SIG-M5 (cell line): ENCODE data around the gene SLC25A19.
A peak's percentile ranks its signal among the peaks of the same experiment; 100 is the strongest.

Source experiments
- DNase-seq: peaks from one replicate; lab custom pipeline; 2025; lab: John Stamatoyannopoulos, UW

Gene SLC25A19

DNA sequence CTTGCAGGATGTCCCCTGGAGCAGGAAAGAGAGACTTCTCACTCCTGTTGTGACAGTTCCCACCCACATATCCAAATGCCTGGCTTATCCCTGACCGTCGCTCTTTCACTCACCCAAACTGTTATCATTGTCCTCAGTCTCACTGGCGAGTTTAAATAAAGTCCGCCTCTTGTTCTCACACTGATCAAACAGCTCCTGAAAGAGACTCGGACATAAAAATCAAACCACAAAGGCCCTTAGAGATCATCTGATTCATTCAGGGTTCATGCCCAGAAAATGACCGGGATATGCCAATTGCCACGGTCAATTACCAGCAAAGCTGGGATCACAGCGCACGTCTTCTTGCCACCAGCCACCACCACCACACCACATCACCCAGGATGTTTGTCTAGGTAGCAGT, 47.7 kb downstream of the SLC25A19 start:
- no peak for DNase-seq

DNA sequence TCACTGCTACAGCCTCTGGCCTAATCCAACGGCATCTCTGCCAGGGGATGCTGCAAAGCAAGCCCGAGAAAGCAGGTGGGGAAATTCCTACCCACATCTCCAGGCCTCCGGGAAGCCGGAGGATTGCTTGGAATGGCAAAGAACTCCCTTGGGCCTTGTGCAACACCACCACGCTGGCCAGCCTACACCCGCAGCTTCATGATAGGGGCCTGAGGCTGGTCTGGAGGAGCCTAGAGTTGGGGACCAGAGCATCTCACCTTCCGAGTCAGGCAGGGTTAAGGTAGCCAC, 48.1 kb downstream of the SLC25A19 start:
- DNase-seq, result no peak

DNA sequence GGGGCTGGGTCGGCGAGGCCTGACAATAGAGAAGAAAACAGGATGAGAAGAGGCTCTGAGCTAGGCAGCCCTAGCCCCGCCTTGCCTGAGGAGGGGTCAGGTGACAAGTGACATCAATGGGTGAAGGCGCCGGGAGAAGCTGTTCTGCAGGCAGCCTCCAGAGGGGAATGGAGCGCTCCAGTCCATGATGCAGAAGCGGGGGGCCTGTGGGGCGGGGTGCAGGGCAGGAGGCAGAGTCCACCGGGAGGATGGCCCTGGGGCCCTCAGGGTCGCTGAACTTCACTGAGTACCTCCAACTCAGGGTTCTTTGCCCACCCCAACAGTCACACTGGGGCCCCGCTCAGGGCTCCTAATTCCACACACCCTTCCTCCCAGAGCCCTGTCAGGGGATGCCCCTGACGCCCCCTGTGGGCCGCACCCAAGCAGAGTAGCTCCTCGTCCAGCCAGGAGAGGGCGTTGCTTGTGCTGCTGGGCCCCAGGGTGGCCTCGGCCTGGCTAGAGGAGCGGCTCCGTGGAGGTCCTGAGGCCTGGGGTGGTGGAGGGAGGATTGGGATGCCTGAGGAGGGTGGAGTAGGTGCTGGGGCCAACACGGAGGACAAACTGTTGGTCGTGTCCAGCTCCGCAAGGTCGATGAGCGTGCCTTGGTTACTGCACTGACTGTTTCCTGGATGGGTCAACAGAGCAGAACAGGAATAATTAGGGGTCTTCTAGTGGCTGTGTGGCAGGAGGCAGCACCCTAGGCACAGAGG, 48.7 kb downstream of the SLC25A19 start:
- peak; percentile 33 for DNase-seq

DNA sequence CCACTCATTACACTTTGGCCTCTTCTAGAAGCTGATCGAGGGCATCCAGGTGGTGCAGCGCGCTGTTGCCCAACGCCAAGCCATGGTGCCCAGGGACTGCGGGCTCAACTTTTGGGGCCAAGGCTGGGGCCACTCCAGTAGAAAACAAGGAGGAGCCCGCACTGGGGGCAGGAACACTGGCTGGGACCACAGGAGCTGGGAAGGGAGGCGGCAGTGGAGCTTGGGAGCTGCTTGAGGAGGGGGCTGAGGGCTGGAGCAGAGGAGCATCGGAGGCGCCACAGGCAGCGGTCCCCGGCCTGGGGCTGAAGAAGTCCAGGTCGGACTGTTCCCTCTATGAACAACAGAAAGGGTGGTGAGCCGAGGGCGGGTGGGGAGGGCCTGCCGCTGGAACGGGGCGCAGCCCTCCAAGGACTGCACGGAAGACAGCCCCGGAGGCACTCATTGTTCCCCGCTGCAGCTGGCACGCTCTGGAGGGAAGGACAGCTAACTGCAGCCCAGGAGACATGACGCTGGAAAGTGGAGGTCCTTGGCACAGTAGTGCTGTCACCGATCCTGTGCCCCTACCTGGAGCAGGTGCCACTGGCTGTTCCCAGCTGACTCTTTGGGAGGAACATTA, 49.3 kb downstream of the SLC25A19 start:
- DNase-seq, result no peak

DNA sequence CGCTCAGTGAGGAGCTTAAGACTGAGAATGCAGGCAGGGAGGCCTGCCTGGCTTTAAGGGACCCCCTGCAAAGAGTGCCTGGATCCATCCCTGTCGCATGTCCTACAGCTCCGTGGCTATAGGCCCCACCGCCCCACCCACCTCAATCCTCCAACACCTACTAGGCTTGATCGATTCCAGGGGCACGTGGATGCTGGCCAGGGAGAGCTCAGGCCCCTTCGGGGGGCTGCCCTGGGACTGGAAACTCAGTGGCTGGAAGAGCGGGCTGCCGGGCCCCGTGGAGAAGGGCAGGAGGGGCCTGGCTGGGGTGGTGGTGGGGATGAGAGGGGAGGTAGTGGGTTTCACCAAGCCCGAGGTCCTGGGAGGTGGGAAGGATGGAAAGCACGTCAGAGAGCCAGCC, 50.0 kb downstream of the SLC25A19 start:
- DNase-seq, result no peak

DNA sequence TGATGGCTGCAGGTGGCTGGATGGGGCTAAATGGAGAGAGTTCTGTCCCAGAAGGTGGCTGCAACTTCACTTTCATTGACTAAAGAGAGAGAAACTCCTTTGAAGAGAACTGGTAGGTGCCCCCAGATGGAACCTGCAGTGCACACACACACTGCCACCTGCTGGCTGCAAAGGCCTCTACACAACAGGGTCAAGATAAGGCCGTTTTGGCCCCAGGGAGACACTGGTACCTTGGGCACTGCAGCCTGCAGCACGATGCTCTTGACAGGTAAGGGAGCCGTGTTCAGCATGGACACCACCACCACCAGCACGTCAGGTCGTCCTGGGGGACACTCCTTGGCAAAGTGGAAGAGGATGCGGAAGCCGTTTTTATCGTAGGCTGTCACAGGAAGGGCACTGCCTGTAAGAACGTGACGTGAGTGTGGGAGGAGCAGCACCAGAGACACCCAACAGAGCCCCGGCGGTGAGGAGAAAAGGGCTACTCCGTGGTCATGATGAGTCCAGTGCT, 50.5 kb downstream of the SLC25A19 start:
- DNase-seq, result no peak

DNA sequence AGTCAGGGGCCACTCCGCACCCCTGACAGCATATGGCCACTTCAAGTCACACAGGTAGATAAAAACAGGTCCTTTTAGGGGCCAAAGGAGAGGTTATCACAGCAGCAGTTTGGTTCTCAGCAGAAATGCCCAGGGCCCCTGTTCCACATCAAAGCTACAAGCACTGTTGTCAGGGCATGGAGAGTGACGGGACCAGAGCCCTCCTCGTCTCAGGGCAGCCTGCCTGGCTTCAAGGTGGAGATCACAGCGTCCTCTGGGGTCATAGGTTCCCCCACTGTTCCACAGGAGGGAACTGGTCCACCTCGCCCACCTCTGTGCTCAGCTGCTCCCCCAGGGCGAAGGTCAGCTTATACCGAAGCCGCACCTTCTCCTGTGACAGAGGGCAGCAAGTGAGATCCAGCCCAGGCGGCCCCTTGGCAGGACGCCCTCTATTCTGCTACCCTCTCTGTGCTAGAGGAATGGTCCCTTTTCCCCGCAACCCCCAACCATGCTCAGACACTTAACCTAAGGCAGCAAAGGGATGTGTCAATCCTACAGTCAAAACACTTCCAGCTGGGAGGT, 51.1 kb downstream of the SLC25A19 start:
- DNase-seq, result no peak

DNA sequence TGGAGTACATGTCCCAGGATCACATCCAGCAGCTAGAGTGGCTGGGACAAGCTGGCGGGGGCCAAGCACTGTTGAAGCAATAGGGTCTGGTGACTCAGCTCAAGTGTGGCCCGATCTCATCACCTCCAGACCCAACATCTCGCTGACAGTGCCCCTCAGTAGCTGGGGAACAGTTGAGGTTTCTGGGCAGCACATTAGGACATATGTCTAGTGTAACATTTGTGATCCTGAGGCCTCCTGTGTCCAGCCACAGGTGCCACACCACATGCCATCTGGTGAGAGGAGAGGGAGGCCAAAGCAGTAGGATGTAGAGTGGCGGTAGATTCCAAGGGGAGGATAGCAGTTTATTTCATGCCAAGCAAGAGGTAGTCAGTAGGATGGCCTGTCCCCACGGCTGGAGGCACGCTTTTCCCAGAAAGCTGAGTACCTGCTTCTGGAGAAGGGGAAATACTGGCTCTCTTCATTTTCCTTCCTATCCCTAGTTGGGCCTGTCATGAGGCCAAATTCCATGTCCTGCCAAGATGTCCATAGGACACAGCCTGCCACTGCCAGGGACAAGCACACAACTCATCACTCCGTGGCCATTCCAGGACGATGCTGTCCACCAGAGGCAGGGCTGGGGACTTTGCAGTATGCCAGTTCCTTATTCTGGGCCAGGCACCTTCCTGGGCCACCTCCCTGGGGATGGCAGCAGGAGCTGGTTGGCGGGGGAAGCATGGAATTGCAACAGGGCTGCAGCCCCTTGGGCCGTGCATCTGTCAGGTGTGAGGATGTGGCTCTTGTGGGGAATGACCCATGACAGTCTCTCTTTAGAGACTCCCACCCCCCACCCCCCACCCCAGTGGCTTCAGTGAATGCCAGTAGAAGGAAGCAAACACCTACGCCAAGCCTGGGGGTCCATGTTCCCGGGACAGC, 51.9 kb downstream of the SLC25A19 start:
- no peak for DNase-seq

DNA sequence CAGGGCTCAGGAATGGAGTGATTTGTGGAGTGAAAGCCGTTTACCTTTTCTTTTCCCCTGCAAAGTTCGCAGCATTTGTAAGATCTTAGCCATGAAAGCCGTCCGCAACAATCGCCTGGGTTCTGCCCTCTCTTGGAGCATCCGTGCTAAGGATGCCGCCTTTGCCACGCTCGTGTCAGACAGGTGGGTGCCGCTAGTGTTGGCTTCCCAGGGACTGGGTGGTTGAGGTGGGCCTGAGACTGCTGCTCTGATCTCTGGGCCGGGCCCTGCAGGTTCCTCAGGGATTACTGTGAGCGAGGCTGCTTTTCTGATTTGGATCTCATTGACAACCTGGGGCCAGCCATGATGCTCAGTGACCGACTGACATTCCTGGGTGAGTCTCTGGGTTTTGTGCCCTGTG, 56.4 kb downstream of the SLC25A19 start:
- no peak for DNase-seq

DNA sequence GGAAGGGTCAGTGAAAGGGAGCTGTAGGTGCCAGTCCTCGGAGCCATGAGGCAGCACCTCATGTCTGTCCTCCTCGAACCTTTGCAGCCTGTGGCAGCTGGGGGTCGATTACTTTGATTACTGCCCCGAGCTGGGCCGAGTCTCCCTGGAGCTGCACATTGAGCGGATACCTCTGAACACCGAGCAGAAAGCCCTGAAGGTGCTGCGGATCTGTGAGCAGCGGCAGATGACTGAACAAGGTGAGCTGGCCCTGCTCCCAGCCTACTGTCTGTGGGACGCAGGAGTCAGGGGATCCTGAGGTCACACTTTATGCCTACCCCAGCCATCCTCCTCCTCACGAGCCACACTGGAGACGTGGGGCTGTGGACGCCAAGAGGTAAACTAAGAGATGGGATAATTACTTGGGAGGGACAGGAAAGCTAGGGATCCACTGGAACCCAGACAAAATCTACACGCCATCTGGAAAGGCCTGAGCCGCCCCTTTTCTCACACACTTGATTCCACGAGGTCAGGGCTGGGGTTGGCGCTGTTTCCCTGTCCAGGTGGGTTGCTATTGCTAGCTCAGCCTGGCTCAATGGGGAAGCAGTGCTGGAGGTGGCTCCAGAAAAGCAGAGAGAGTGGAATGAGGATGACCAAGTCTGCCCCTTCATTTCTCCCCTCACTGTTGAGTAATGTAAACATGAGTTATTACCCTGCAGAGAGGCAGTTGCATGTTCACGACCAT, 57.3 kb downstream of the SLC25A19 start:
- DNase-seq, result no peak

DNA sequence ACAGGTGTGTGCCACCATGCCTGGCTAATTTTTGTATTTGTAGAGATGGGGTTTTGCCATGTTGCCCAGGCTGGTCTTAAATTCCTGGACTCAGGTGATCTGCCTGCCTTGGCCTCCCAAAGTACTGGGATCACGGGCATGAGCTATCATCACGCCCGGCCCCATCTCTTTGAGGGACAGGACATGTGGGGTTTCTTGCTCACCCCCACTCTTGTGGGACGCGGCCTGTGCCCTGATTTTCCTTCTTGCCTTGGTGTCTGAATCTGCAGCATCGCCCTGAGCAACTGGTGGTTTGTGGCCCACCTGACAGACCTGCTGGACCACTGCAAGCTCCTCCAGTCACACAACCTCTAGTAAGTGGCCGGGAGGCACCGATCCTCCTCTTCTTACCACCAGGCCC, 58.2 kb downstream of the SLC25A19 start:
- DNase-seq, result no peak

DNA sequence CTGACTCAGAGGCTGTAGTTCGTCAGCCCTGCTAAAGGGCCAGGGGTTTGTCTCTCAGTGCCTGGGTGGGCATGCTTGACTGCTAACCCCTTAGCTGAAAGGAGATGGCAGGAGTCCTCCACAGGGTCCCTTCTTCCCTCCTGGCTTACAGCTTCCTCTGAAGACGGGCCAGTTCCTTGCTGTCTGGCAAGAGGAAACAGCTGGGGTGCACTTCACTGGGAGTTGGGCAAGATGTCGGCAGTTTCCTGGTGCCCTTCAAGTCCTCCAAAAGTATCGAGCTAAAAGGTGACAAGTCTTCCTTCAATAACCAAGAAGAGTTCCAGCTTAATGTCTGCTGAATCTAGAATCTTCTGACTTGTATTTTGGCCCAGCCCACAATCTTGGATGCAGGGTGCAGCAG, 60.4 kb downstream of the SLC25A19 start:
- DNase-seq, result no peak

DNA sequence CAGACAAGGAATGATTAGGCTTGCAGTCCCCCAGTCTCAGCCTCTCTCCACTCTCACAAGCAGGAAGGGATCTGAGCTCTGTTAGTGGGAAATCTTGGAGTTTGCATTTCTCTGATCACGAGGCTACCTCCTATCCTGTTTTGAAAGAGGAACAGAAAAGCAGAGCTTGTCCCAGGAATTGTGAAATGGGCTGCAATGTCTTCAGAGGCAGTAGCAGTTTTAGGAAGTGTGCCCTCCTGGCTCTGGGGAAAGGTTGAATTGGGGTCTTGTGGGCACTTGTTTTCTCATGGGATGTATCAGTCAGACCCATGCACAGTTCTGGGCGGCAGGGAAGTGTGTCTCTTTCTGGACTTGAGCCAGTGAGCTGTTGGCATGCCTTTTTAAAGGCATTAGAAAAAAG, 60.9 kb downstream of the SLC25A19 start:
- DNase-seq, result peak; percentile 73

DNA sequence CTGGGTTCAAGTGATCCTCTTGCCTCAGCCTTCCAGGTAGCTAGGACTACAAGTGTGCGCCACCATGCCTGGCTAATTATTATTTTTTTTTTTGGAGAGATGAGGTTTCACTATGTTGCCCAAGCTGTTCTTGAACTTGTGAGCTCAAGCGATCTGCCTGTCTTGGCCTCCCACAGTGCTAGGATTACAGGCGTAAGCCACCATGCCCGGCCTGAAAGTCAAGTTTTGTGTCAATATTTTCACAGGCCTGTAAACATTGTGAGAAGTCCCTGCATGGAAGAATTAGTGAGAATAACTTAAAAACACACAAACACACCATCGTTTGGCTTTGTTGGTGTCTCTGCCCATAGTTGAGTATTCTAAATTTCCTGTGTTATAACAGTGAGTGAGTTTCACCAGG, 61.5 kb downstream of the SLC25A19 start:
- no peak for DNase-seq

DNA sequence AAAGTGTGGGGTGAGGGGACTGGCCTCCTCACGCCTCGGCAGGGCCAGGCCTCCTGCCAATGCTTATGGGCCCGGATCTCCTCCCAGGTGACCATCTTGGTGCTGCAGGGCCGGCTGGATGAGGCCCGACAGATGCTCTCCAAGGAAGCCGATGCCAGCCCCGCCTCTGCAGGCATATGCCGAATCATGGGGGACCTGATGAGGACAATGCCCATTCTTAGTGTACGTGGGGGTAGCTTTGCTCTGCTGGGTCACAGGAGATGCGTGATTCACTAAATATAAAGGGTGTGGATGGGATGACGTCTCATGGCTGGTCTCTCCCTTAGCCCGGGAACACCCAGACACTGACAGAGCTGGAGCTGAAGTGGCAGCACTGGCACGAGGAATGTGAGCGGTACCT, 64.2 kb downstream of the SLC25A19 start:
- no peak for DNase-seq
